Measurements from ENCODE around the gene S100A3.

S100A3 gene

DNA sequence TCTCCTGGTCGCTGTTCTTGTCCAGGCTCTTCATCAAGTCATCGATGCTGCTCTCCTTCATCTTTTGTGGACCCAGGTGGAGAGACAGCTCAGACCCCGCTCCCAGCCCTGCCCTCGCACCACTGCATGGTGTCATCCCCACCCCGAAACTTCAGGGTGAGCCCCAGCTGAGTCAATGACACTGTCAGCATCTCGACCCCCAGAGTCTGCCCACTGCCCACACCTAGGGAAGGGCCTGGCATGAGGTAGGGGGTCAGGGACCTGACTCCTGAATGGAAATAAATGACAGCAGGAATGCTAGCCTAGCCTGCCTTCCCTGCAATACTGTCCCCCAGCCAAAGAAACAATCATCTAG, 11.7 kb downstream of the S100A3 start:
- ChIA-PET CTCF (interaction anchor here (0.7 kb wide), 2 partner anchors 71 to 146 kb away, joined by 3 to 4 read pairs; partner anchors contain the start of gene S100A8), POLR2A (ENCODE audit: low non-redundant PET) (interaction anchor here (0.7 to 0.9 kb wide), 2 partner anchors 16 to 29 kb away, joined by 3 read pairs; no protein-coding TSS in a partner anchor)
- DNase-seq (ENCODE audit: low spot score) = no peak
- H3K27ac ChIP-seq = peak overlapping the region; percentile 99
- TF ChIP-seq, protein P1, sequence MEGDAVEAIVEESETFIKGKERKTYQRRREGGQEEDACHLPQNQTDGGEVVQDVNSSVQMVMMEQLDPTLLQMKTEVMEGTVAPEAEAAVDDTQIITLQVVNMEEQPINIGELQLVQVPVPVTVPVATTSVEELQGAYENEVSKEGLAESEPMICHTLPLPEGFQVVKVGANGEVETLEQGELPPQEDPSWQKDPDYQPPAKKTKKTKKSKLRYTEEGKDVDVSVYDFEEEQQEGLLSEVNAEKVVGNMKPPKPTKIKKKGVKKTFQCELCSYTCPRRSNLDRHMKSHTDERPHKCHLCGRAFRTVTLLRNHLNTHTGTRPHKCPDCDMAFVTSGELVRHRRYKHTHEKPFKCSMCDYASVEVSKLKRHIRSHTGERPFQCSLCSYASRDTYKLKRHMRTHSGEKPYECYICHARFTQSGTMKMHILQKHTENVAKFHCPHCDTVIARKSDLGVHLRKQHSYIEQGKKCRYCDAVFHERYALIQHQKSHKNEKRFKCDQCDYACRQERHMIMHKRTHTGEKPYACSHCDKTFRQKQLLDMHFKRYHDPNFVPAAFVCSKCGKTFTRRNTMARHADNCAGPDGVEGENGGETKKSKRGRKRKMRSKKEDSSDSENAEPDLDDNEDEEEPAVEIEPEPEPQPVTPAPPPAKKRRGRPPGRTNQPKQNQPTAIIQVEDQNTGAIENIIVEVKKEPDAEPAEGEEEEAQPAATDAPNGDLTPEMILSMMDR (conservative IDR thresholded peaks at IDR 0.05; ENCODE audit: low read depth) = no peak

DNA sequence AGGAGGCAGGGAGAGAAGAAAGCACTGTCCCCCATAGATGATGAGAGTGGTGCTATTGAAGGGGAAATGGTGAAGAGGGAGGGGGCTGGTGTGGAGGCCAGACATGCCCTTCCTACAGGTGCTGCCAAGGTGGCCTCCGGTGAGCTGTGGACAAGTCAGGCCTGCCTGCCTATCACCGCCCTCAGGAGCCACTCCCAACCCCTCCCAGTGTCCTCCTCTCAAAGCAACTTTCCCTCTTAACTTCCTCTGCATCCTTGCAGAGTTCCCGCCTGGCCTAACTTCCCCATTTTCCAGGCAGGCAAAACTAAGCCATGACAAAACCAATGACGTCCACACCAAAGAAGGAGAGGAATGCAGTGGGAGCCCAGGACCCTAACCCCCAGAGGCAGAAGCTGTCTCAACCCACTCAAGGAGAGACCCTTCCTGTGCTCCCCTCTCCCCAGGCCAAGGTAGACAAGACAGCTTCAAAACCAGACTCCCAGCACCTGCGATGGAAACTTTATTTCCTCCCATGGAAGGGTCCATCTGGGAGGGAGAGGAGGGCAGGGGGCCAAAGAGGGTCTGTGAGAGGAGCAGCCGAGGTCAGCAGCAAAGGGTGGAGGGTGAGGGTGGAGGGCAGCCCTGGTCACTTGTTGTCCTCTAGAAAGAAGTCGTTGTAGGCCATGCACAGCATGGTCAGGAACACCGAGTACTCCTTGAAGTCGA, 12.2 kb downstream of the S100A3 start:
- peak overlapping the region; percentile 99 for H3K27ac ChIP-seq
- ChIA-PET CTCF (interaction anchor here (0.7 kb wide), 2 partner anchors 72 to 146 kb away, joined by 3 to 4 read pairs; partner anchors contain the start of gene S100A8), POLR2A (ENCODE audit: low non-redundant PET) (interaction anchor here (0.9 to 2.4 kb wide), 4 partner anchors 23 to 29 kb away, joined by 3 to 21 read pairs (median 6); no protein-coding TSS in a partner anchor)
- TF ChIP-seq, protein P1 (conservative IDR thresholded peaks at IDR 0.05; ENCODE audit: low read depth) = no peak
- no peak for DNase-seq (ENCODE audit: low spot score)

DNA sequence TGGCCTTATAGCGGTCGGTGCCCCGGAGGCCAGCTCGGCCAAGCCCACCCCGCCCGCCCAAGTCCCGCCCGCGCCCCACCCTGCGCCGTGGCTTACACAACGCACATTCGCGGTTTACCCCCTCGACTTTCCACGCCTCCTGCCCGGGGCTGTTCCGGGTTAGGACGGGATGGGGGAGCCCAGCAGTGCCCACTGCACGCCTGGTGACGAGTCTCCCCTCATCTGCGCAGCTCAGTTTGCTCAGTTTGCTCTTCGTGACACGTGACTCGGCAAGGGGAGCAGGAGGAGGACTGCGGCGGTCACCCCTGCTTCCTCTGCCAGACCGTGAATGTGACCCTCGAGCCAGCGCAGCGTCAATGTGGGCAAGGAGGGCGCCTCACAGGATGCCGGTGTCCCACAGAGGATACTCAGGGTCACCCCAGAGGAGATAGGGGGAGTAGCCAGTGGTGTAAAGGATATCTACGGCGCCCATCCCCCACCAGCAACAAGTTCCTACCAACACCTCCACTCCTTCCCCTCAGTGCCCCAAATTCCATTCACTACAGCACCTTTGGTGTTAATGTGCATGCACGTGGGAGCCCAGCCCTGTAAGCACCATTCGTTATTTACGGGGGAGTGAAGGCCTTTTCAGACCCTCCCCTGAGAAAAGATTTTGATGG, 12.9 kb downstream of the S100A3 start:
- peak; percentile 75 for DNase-seq (ENCODE audit: low spot score)
- TF ChIP-seq, protein P1 (conservative IDR thresholded peaks at IDR 0.05; ENCODE audit: low read depth) = no peak
- ChIA-PET POLR2A (ENCODE audit: low non-redundant PET) (interaction anchor here (0.8 to 2.4 kb wide), 7 partner anchors 10 to 32 kb away, joined by 3 to 21 read pairs (median 8); partner anchors contain the start of gene S100A2), CTCF (interaction anchor here (5.3 kb wide), 1 partner anchor 33 kb away, joined by 32 read pairs; no protein-coding TSS in a partner anchor)
- peak overlapping the region; percentile 99 for H3K27ac ChIP-seq

DNA sequence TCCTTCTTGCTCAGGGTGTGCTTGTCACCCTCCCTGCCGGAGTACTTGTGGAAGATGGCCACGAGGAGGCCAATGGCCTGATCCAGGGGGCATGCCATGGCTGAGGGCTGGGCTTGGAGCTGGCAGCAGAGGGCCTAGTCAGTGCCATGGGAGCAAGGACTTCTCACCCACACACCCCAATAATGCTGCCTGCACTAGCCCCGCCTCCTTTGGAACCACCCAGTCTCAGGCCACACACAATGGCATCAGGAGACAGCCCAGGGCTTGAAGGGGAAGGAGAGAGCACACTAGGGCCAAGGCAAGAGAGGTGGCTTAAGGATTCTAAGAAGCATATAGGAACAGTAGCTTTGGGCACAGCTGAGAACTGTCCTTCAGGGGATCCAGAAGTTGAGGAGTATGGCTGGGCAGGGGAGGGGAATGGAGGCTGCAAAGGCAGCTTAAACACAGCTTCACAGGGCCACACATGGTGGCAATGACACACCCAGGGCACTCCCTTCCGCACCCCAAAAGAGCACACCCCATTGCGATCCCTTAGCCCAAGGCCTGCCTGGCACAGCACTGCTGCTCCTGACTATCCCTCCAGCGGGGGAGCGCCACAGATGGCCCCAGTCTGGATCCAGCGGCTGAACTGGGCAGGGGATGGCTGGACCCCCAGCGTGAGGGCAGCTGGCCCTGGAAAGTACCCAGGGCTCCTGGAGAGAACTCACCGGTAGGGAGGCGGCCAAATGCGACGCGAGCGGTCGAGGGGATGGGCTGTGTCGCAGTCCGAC, 13.6 kb downstream of the S100A3 start, which contains the start of gene S100A6:
TSS of gene S100A6 (minus strand) at position 750 of the 770 bp plus-strand sequence. CDS start at position 98, 652 bp downstream.
- H3K27ac ChIP-seq = peak within 1 kb of the TSS; percentile 99
- DNase-seq (ENCODE audit: low spot score) = no peak
- CTCF ChIA-PET = interaction anchor here (0.5 to 5.3 kb wide), 2 partner anchors 19 to 33 kb away, joined by 4 to 32 read pairs; no protein-coding TSS in a partner anchor
- TF ChIP-seq, protein P1 (conservative IDR thresholded peaks at IDR 0.05; ENCODE audit: low read depth) = no peak
- POLR2A ChIA-PET (ENCODE audit: low non-redundant PET) = interaction anchor here (0.6 to 2.4 kb wide), 11 partner anchors 9 to 33 kb away, joined by 3 to 21 read pairs (median 5); partner anchors contain the start of genes S100A2 and S100A4

DNA sequence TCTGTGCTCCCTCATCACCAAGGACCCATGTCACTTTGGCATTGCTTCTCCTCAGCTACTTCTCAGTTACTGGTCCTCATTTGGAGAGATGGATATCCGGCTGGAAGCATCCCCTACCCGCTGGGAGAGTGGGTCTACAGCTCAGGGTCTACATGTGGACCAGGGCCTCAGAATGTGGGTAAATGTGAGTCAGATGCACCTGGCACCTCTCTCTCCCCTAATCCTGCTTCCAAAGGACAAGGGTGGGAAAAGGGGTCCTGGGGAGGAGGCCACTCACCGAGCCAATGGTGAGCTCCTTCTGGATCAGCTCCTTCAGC, 14.2 kb downstream of the S100A3 start:
- CTCF ChIA-PET = interaction anchor here (5.3 kb wide), 1 partner anchor 34 kb away, joined by 32 read pairs; no protein-coding TSS in a partner anchor
- peak overlapping the region; percentile 99 for H3K27ac ChIP-seq
- DNase-seq (ENCODE audit: low spot score) = no peak
- TF ChIP-seq, protein P1 (conservative IDR thresholded peaks at IDR 0.05; ENCODE audit: low read depth) = no peak
- POLR2A ChIA-PET (ENCODE audit: low non-redundant PET) = interaction anchor here (0.6 to 2.4 kb wide), 7 partner anchors 9 to 33 kb away, joined by 3 to 21 read pairs (median 8); partner anchors contain the start of genes S100A2 and S100A4

Measured in RWPE1 (cell line).